ENCODE data around the gene PSMD13.

DNA sequence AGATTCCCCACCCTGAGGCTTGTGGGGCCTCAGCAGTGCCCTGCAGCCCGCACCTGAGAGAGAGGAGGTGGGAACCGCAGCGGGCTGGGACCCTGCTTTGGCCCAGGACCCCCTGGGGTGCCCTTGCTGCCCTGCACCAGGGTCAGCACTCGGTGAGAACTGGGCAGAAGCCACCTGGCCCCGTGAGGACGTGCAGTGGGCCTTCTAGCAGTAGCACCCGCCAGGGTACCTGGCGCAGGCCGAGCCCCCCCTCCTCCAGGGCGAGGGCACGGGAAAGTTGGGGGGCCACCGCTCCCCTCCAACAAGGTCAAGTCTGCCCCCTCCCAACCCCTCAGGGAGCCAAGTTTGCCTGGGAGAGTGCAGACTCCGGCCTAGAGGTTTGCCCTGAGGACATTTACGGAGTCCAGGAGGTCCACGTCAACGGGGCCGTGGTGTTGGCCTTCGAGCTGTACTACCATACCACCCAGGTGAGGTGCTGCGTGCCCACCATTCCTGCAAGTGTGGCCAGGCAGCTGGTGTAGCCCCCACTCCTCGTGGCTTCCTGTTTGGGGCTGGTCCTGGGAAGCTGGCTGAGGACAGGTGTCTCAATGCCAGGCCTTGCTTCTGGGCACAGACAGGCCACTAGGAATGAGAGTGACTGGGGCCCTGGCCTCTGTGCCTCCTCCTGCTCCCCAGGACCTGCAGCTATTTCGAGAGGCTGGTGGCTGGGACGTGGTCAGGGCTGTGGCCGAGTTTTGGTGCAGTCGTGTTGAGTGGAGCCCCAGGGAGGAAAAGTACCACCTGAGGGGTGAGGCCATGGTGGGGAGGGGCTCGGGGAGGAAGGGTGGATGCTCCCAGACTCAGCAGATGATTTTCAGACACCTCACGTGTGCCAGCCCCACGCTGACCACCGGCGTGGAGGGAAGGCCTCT lies 55.7 kb downstream of the PSMD13 start:
- TF ChIP-seq, protein P1, sequence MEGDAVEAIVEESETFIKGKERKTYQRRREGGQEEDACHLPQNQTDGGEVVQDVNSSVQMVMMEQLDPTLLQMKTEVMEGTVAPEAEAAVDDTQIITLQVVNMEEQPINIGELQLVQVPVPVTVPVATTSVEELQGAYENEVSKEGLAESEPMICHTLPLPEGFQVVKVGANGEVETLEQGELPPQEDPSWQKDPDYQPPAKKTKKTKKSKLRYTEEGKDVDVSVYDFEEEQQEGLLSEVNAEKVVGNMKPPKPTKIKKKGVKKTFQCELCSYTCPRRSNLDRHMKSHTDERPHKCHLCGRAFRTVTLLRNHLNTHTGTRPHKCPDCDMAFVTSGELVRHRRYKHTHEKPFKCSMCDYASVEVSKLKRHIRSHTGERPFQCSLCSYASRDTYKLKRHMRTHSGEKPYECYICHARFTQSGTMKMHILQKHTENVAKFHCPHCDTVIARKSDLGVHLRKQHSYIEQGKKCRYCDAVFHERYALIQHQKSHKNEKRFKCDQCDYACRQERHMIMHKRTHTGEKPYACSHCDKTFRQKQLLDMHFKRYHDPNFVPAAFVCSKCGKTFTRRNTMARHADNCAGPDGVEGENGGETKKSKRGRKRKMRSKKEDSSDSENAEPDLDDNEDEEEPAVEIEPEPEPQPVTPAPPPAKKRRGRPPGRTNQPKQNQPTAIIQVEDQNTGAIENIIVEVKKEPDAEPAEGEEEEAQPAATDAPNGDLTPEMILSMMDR (IDR thresholded peaks at IDR 0.05; ENCODE audit: low read depth, low read length, poor library complexity, severe bottlenecking): no peak
- no peak for TF ChIP-seq EZH2phosphoT487 (IDR thresholded peaks at IDR 0.05; ENCODE audit: borderline replicate concordance, low read length)
